Mesodermal cell (in vitro differentiated cells): Measurements from ENCODE around the gene CSTPP1.
A peak's percentile ranks its signal among the peaks of the same experiment; 100 is the strongest.

Experiments used
- H3K27ac ChIP-seq: 2 replicates; pipeline ENCODE4 v1.7.0; 2013; ENCODE audit warnings: mild to moderate bottlenecking, low read depth, low read length, moderate library complexity; ENCODE audit not compliant: severe bottlenecking
- H3K36me3 ChIP-seq: 2 replicates; pipeline ENCODE4 v1.7.1; 2013; ENCODE audit warnings: mild to moderate bottlenecking, low read length, moderate library complexity; ENCODE audit not compliant: control insufficient read depth, insufficient read depth
- H3K4me1 ChIP-seq: one replicate; pipeline ENCODE4 v1.7.1; 2013; ENCODE audit warnings: mild to moderate bottlenecking, low read length; ENCODE audit not compliant: insufficient read depth, control insufficient read depth, poor library complexity, severe bottlenecking
- H3K4me3 ChIP-seq: 2 replicates; pipeline ENCODE4 v1.7.0; 2013; ENCODE audit warnings: low read length, control low read depth, mild to moderate bottlenecking; ENCODE audit not compliant: insufficient read depth, poor library complexity, severe bottlenecking; ENCODE audit errors: extremely low read depth
- H3K9me3 ChIP-seq: 2 replicates; pipeline ENCODE4 v1.7.1; 2013; ENCODE audit warnings: mild to moderate bottlenecking, low read length, moderate library complexity; ENCODE audit not compliant: control insufficient read depth
- WGBS, 2 experiments: methylation state at CpG; one replicate each; pipeline ENCODE4 v1.1.5; 2013; ENCODE audit warnings: missing lambda C conversion rate in 2 of 2; ENCODE audit not compliant: insufficient coverage in 2 of 2; 5-methylcytosine and 5-hydroxymethylcytosine counted together

The CSTPP1 gene

GRCh38 chr11:46976182-46976854, 39.8 kb downstream of the CSTPP1 start:
- 84 to 85% methylated on average over 3 of the region's 5 CpGs for WGBS, 2 experiments

DNA sequence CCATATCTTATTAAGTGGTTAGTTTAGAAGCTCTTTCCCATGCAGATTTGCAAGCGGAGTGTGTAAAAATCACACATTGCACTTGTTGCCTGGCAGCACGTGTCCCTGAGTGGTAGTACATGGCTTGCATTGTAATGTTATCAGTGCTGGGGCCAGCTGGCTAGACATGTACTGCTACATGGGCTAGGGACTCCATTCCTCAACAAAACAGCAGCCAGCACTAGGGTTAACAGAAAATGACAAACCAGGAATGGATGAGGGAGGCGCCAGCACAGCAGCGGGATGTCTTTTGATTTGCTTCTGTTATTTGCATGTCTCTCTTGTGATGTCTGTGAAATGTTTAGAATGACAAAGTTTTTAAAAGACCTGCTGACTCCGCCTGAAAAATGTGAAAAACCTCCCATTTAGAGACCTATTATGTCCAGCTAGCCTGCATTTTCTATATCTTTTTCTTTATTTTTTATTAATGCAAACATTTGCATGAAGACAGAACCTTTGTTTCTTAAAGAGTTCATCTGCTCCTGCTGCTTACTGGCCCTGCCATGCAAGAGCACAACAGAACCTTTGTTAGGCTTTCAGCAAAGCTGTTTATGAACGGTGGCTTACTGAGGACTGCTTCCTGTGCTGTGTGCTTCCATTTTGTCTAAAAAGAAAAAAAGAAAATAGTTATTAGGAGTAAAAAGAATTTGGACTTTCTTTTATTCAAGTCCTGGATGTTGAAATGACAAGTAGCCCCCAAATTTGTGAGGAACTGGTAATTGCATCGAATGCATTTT, 40.7 kb downstream of the CSTPP1 start:
- Histone ChIP-seq H3K27ac (peak overlapping the region; percentile 92), H3K9me3 (no peaks in the 10 kb centered on the region), H3K36me3 (peaks cover 11% of the 10 kb centered on the region), H3K4me3 (no peak overlapping the region), H3K4me1 (peaks cover 24% of the 10 kb centered on the region)
- 28 to 34% methylated on average over 3 to 5 of the region's 7 CpGs for WGBS, 2 experiments

More at GRCh38 chr11:46976182-46976854, 39.8 kb downstream of the CSTPP1 start:
- H3K36me3 ChIP-seq = peaks cover 11% of the 10 kb centered on the region
- H3K4me3 ChIP-seq = no peak overlapping the region
- peaks cover 24% of the 10 kb centered on the region for H3K4me1 ChIP-seq
- H3K9me3 ChIP-seq = no peaks in the 10 kb centered on the region
- H3K27ac ChIP-seq = peak overlapping the region; percentile 92

DNA sequence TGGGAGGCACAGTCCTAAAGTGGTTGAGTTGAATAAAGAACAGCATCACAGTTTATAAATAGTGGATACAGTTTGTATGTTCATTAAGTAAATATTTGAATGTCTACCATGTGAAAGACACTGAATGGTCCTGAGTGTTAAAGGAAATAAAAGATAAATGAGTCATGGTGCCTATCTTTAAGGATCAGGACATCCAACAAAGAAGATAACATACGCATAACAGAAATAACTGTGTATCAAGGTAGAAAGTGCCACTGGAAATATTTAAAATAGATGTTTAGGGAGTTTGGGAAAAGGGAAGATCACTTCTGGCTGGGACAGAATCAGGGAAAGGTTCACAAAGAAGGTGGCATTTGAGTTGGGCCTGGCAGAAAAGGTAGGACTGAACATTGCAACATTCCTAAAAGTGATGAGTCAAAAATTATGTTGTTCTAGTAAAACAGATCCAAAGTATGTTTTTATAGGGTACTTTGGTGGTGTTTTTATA, 41.5 kb downstream of the CSTPP1 start:
- no peaks in the 10 kb centered on the region for H3K9me3 ChIP-seq
- WGBS, 2 experiments = 100% methylated on average over 1 of the region's 1 CpG; no CpG with 5 or more reads in 1 of the 2 experiments
- H3K27ac ChIP-seq = peak overlapping the region; percentile 92
- no peak overlapping the region for H3K4me3 ChIP-seq
- H3K4me1 ChIP-seq = peaks cover 24% of the 10 kb centered on the region
- peaks cover 9% of the 10 kb centered on the region for H3K36me3 ChIP-seq

- no peak overlapping the region for H3K27ac ChIP-seq
- H3K4me3 ChIP-seq = no peak overlapping the region
- WGBS, 2 experiments = 100% methylated on average over 2 of the region's 5 CpGs
- no peaks in the 10 kb centered on the region for H3K36me3 ChIP-seq
- no peaks in the 10 kb centered on the region for H3K9me3 ChIP-seq
- H3K4me1 ChIP-seq = peaks cover 25% of the 10 kb centered on the region
These were observed 42.8 kb downstream of the CSTPP1 start for GRCh38 chr11:46979358-46979757.

- no peaks in the 10 kb centered on the region for H3K9me3 ChIP-seq
- H3K4me3 ChIP-seq = no peak overlapping the region
- no peak overlapping the region for H3K27ac ChIP-seq
- H3K4me1 ChIP-seq = peaks cover 30% of the 10 kb centered on the region
- WGBS, 2 experiments = 60% methylated on average over 1 of the region's 3 CpGs; no CpG with 5 or more reads in 1 of the 2 experiments
- H3K36me3 ChIP-seq = no peaks in the 10 kb centered on the region
These were observed 44.9 kb downstream of the CSTPP1 start for GRCh38 chr11:46981436-46981835.

DNA sequence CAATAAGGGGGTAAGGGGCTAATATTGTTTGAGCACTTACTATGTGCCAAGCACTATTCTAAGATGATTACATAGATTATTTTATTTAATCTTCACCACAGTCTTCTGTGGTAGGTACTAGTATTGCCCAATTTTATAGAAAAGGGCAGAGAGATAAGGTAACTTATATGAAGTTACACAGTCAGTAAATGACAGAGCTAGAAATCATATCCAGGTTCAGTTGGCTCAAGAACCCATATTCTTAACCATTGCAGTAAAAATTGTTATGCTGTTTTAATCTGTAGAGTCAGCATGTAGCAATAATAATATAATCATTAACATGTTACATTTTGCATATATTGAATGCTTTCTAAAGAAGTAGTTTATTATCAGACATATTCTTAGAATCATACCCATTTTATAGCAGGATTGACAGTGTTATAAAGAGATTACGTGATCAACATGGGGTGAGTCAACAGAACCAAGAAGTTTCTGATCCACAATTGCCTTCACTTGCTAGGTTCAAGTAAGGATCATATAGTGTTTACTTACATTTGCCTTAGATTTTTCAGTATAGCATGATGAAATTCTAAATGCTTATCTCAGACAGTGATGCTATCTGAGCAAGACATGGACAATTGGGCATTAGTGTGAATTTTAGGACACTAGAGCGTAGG, 46.4 kb downstream of the CSTPP1 start:
- peaks cover 17% of the 10 kb centered on the region for H3K4me1 ChIP-seq

DNA sequence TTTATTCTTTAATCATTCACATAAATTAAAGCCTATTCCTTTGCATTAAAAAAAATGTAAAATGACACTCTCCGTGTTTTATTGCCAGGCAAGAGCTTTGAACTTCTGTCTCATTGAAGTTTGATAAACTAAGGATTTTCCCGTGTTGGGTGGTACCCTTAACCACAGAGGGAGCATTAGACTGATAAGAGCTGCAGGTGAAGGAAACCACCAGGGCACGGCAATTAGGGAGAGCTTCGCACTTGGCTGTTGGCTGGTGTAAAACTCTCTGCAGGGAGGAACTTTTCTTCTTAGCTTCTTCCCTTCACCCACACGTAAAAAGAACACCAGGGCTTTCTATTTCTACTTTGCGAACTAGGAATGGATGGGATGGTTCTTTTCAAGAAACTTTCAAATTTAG, 47.0 kb downstream of the CSTPP1 start:
- Histone ChIP-seq H3K27ac (no peak overlapping the region), H3K4me1 (peaks cover 11% of the 10 kb centered on the region), H3K9me3 (no peaks in the 10 kb centered on the region), H3K36me3 (peaks cover 15% of the 10 kb centered on the region), H3K4me3 (no peak overlapping the region)
- WGBS, 2 experiments = 58 to 76% methylated on average over 3 to 4 of the region's 6 CpGs

More for the DNA sequence above, 46.4 kb downstream of the CSTPP1 start:
- no peak overlapping the region for H3K27ac ChIP-seq
- H3K4me3 ChIP-seq = no peak overlapping the region
- H3K36me3 ChIP-seq = peaks cover 9% of the 10 kb centered on the region
- H3K9me3 ChIP-seq = no peaks in the 10 kb centered on the region
- WGBS, 2 experiments = 100% methylated on average over 1 to 2 of the region's 2 CpGs

GRCh38 chr11:46984548-46984947, 48.0 kb downstream of the CSTPP1 start:
- Histone ChIP-seq H3K27ac (no peak overlapping the region), H3K4me1 (peaks cover 10% of the 10 kb centered on the region), H3K36me3 (peaks cover 22% of the 10 kb centered on the region), H3K4me3 (no peak overlapping the region), H3K9me3 (no peaks in the 10 kb centered on the region)
- 100% methylated on average over 1 of the region's 2 CpGs; no CpG with 5 or more reads in 1 of the 2 experiments for WGBS, 2 experiments

GRCh38 chr11:46984987-46985386, 48.4 kb downstream of the CSTPP1 start:
- peaks cover 26% of the 10 kb centered on the region for H3K36me3 ChIP-seq
- no peak overlapping the region for H3K27ac ChIP-seq
- H3K4me3 ChIP-seq = no peak overlapping the region
- no peaks in the 10 kb centered on the region for H3K9me3 ChIP-seq
- WGBS, 2 experiments = no CpG with 5 or more reads among the region's 4 CpGs
- H3K4me1 ChIP-seq = peaks cover 10% of the 10 kb centered on the region

DNA sequence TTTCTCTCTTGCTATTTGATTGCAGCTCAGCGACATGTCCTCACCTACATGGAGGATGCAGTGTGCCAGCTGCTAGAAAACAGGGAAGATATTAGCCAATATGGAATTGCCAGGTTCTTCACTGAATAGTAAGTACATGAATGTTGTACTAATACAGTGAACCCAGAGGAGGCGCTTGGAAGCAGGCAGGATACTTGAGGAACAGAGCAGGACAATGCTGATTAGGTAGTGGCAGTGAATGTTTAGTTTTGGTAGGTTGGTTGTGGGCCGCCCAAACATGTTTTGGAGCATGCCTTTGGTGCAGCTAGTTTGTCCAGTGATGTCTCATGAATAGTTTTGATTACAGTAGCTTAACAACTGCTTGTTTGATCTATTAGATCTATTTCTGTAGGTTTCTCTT, 50.6 kb downstream of the CSTPP1 start:
- Histone ChIP-seq H3K4me1 (peaks cover 10% of the 10 kb centered on the region), H3K4me3 (no peak overlapping the region), H3K27ac (no peak overlapping the region), H3K9me3 (no peaks in the 10 kb centered on the region), H3K36me3 (peaks cover 35% of the 10 kb centered on the region)
- 86 to 90% methylated on average over 1 of the region's 3 CpGs for WGBS, 2 experiments
